ENCODE results near the gene DIS3L2. TPM values are rescaled to one million over a fixed set of nuclear protein-coding genes. Genes with fewer than 3 reads are reported as not detected.

The DIS3L2 gene
- total RNA-seq, 2 donors from 2014 or later: 19.6 to 22.1 TPM

GRCh38 chr2:232230560-232230959 is 269.0 kb downstream of the DIS3L2 start:
- no peak for TF ChIP-seq CTCF (IDR thresholded peaks at IDR 0.05)
- H3K27ac ChIP-seq: no peak overlapping the region
- DNase-seq (ENCODE audit: low spot score): no peak
- H3K9me3 ChIP-seq: no peaks in the 10 kb centered on the region
- no peaks in the 10 kb centered on the region for H3K36me3 ChIP-seq
- H3K4me1 ChIP-seq: peaks cover 0 to 8% of the 10 kb centered on the region in 2 donors
- H3K27me3 ChIP-seq: no peaks in the 10 kb centered on the region
- H3K4me3 ChIP-seq: no peak overlapping the region

GRCh38 chr2:232231554-232231953 is 270.0 kb downstream of the DIS3L2 start:
- Histone ChIP-seq H3K36me3 (no peaks in the 10 kb centered on the region), H3K4me3 (no peak overlapping the region), H3K27ac (no peak overlapping the region), H3K4me1 (peaks cover 0 to 8% of the 10 kb centered on the region in 2 donors), H3K27me3 (no peaks in the 10 kb centered on the region), H3K9me3 (no peaks in the 10 kb centered on the region)
- no peak for TF ChIP-seq CTCF (IDR thresholded peaks at IDR 0.05)
- DNase-seq (ENCODE audit: low spot score): no peak

DNA sequence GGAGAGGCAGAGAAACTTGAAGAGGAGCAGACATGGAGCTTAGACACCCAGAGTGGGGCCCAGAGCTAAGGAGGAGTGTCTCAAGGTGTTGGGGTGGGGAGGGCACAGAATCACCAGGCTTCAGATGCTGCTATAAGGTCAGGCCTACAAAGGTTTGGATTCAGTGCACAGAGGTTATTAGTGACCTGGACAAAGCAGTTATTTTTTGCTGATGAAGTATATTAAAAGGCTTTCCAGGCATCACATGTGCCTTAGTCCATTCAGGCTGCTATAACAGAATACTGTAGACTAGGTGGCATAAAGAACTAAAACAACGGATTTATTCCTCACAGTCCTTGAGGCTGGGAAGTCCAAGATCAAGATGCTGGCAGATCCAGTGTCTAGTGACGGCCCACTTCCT is 271.4 kb downstream of the DIS3L2 start:
- Histone ChIP-seq H3K36me3 (no peaks in the 10 kb centered on the region), H3K27me3 (no peaks in the 10 kb centered on the region), H3K27ac (no peak overlapping the region), H3K4me1 (peaks cover 0 to 8% of the 10 kb centered on the region in 2 donors), H3K4me3 (no peak overlapping the region), H3K9me3 (no peaks in the 10 kb centered on the region)
- no peak for DNase-seq (ENCODE audit: low spot score)
- TF ChIP-seq CTCF (IDR thresholded peaks at IDR 0.05): no peak

DNA sequence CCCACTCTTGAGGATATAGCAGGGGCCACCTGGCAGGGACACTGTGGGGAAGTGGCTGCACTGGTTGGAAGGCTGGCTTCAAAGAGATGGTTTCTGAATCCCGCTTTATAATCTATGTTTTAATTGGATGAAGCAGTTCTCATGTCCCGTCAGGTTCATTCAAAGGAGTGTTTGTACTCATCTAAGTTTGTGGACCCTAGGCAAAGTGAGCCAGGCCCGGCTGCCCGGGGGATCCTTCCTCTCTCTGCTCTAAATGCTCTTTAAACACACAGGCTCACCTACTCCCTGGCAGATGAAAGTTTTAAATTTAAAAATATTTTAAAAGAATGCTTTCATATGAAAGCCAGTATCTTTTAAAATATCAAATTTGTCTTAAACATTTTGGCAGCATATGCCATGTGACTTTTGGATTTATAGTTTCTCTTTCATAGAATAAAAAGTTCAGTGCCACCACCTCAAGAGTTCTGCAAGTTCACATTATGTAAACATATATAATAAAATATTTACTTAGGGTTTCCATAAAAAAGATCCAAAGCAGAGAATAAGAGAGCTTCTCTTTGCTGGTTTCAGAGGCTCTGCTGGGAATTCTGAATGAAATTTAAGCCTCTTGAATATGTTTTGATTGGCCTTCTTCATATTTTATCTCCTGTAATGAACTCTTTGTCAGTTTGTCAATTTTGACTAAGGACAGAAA is 273.6 kb downstream of the DIS3L2 start:
- Histone ChIP-seq H3K27ac (no peak overlapping the region), H3K4me3 (no peak overlapping the region), H3K27me3 (no peaks in the 10 kb centered on the region), H3K9me3 (no peaks in the 10 kb centered on the region), H3K4me1 (no peaks in the 10 kb centered on the region), H3K36me3 (no peaks in the 10 kb centered on the region)
- DNase-seq (ENCODE audit: low spot score): no peak
- TF ChIP-seq CTCF (IDR thresholded peaks at IDR 0.05): no peak

DNA sequence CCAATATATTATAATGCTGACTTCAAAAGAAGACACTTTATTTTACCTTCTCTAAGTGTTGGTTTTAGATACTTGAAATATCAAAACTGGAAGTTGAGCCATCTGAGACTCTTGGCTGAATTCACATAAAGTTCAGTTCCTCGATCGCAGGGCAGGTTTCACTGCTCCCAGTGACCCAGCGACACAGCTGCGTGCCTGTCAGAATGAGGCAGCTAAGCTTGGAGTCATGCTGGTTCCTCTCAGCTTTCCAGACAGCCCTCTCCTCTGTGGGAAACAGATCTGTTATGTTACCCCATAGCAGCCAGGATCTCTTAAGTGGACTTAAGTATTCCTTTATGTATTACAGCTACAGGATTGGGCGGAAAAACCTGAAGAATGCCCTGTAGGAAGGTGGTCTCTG is 274.2 kb downstream of the DIS3L2 start:
- no peak for DNase-seq (ENCODE audit: low spot score)
- TF ChIP-seq CTCF (IDR thresholded peaks at IDR 0.05): no peak
- Histone ChIP-seq H3K9me3 (no peaks in the 10 kb centered on the region), H3K4me3 (no peak overlapping the region), H3K36me3 (no peaks in the 10 kb centered on the region), H3K4me1 (no peaks in the 10 kb centered on the region), H3K27ac (no peak overlapping the region), H3K27me3 (no peaks in the 10 kb centered on the region)

DNA sequence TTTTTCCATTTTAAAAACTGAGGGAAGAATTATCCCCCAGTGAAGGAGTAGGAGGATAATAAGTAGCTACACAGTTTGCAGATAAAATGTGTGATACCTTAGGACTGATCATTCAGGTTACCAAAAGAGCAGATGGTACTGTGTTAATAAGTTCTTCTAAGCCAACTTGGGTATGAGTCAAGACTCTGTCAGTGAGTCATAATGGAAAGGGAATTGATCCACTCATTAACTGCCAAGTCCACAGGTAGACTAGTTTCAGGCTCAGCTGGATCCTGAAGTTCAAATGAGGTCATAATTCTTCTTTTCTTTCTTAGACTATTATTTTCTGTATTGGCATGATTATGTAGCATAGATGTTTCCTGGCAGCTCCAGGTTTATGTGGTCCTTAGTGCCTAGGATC is 274.7 kb downstream of the DIS3L2 start:
- no peaks in the 10 kb centered on the region for H3K9me3 ChIP-seq
- no peak for TF ChIP-seq CTCF (IDR thresholded peaks at IDR 0.05)
- H3K4me3 ChIP-seq: no peak overlapping the region
- no peaks in the 10 kb centered on the region for H3K4me1 ChIP-seq
- no peak overlapping the region for H3K27ac ChIP-seq
- H3K27me3 ChIP-seq: no peaks in the 10 kb centered on the region
- no peak for DNase-seq (ENCODE audit: low spot score)
- H3K36me3 ChIP-seq: no peaks in the 10 kb centered on the region
